Transverse colon (tissue), 4 donors: ENCODE results near the gene ADAT2.

ENCODE experiments used
- EP300 ChIP-seq: sonication (generic); formaldehyde crosslinking; IDR thresholded peaks from one replicate; pipeline ENCODE4 v1.6.1; 2017; ENCODE audit warnings: antibody characterized with exemption, low read depth
- POLR2A ChIP-seq: fragments of 450-650 bp; IDR thresholded peaks from one replicate; pipeline ENCODE4 v1.6.1; 2016; ENCODE audit warnings: antibody characterized with exemption, mild to moderate bottlenecking, moderate library complexity
- POLR2AphosphoS5 ChIP-seq, 3 donors: sonication (generic); formaldehyde crosslinking; IDR thresholded peaks; one replicate each; pipeline ENCODE4 v1.6.1; 2016; ENCODE audit warnings: antibody characterized with exemption in 3 of 3
- TF ChIP-seq, protein P1 (sequence below), 5 experiments: fragments of 200-600 bp in 3 of 5; fragments of 450-650 bp in 2 of 5; sonication (generic) in 3 of 5; IDR thresholded peaks; 1 replicate in 2 of 5; 2 replicates in 3 of 5; pipeline ENCODE4 v1.5.1; 2016 to 2017; ENCODE audit warnings: antibody characterized with exemption in 5 of 5, inconsistent platforms in 3 of 5, mild to moderate bottlenecking in 2 of 5, moderate library complexity in 1 of 5

DNA sequence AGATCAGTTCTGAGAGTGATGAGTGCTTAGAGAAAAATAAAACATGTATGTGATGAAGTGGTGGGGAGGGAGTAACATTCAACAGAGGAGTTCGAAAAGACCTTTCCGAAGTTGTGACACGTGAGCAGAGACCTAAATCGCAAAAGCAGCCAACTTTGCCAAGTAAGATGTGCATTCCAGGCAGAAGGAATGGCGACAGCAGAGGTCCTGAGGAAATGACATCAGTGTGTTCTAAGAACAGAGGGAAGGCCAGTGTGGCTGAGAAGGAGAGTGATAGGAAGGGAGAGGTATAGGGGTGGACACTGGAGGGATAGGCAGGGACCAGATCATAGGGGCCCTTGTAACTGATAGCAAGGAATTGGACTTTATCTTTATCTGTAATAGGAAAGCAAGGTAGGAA lies 51.3 kb downstream of the ADAT2 start:
- TF ChIP-seq, protein P1, sequence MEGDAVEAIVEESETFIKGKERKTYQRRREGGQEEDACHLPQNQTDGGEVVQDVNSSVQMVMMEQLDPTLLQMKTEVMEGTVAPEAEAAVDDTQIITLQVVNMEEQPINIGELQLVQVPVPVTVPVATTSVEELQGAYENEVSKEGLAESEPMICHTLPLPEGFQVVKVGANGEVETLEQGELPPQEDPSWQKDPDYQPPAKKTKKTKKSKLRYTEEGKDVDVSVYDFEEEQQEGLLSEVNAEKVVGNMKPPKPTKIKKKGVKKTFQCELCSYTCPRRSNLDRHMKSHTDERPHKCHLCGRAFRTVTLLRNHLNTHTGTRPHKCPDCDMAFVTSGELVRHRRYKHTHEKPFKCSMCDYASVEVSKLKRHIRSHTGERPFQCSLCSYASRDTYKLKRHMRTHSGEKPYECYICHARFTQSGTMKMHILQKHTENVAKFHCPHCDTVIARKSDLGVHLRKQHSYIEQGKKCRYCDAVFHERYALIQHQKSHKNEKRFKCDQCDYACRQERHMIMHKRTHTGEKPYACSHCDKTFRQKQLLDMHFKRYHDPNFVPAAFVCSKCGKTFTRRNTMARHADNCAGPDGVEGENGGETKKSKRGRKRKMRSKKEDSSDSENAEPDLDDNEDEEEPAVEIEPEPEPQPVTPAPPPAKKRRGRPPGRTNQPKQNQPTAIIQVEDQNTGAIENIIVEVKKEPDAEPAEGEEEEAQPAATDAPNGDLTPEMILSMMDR (IDR thresholded peaks at IDR 0.05) = no peak
- TF ChIP-seq POLR2A = no peak
- no peak for TF ChIP-seq POLR2AphosphoS5 (IDR thresholded peaks at IDR 0.05)
- TF ChIP-seq EP300 = no peak
